Neural cell (in vitro differentiated cells): ENCODE results near the gene ITGBL1.

Experiments used
- EP300 ChIP-seq: fragments of 450-650 bp; conservative IDR thresholded peaks from 2 replicates; pipeline ENCODE4 v1.6.1; 2014; ENCODE audit warnings: antibody characterized with exemption, mild to moderate bottlenecking, moderate library complexity; ENCODE audit not compliant: poor library complexity, severe bottlenecking
- EZH2 ChIP-seq: fragments of 200-600, 300-800 bp; shearing (Covaris generic), sonication (generic); IDR thresholded peaks from 2 replicates; pipeline ENCODE4 v1.6.1; 2014; ENCODE audit warnings: antibody characterized with exemption, low read length, borderline replicate concordance, mild to moderate bottlenecking; ENCODE audit not compliant: insufficient read depth, poor library complexity, severe bottlenecking
- POLR2AphosphoS5 ChIP-seq: IDR thresholded peaks from 2 replicates; pipeline ENCODE4 v1.6.1; 2012
- RAD21 ChIP-seq: fragments of 450-650 bp; conservative IDR thresholded peaks from 2 replicates; pipeline ENCODE4 v1.6.1; 2014; ENCODE audit warnings: antibody characterized with exemption, mild to moderate bottlenecking, moderate library complexity
- TF ChIP-seq, protein P1 (sequence below): fragments of 450-650 bp; IDR thresholded peaks from 2 replicates; pipeline ENCODE4 v1.5.1; 2014; ENCODE audit warnings: antibody characterized with exemption, mild to moderate bottlenecking, moderate library complexity; ENCODE audit not compliant: poor library complexity, severe bottlenecking

GRCh38 chr13:101576455-101576854 is 124.0 kb downstream of the ITGBL1 start:
- TF ChIP-seq, protein P1, sequence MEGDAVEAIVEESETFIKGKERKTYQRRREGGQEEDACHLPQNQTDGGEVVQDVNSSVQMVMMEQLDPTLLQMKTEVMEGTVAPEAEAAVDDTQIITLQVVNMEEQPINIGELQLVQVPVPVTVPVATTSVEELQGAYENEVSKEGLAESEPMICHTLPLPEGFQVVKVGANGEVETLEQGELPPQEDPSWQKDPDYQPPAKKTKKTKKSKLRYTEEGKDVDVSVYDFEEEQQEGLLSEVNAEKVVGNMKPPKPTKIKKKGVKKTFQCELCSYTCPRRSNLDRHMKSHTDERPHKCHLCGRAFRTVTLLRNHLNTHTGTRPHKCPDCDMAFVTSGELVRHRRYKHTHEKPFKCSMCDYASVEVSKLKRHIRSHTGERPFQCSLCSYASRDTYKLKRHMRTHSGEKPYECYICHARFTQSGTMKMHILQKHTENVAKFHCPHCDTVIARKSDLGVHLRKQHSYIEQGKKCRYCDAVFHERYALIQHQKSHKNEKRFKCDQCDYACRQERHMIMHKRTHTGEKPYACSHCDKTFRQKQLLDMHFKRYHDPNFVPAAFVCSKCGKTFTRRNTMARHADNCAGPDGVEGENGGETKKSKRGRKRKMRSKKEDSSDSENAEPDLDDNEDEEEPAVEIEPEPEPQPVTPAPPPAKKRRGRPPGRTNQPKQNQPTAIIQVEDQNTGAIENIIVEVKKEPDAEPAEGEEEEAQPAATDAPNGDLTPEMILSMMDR, result no peak
- TF ChIP-seq EZH2 (no peak), RAD21 (no peak), POLR2AphosphoS5 (no peak), EP300 (no peak)
